ENCODE measurements around the gene FKRP.
"Not testable (repeated sequence)": the region's sequence is repeated elsewhere in the genome, so short reads cannot be mapped to it uniquely, and the experiment has no call there.

The FKRP gene

DNA sequence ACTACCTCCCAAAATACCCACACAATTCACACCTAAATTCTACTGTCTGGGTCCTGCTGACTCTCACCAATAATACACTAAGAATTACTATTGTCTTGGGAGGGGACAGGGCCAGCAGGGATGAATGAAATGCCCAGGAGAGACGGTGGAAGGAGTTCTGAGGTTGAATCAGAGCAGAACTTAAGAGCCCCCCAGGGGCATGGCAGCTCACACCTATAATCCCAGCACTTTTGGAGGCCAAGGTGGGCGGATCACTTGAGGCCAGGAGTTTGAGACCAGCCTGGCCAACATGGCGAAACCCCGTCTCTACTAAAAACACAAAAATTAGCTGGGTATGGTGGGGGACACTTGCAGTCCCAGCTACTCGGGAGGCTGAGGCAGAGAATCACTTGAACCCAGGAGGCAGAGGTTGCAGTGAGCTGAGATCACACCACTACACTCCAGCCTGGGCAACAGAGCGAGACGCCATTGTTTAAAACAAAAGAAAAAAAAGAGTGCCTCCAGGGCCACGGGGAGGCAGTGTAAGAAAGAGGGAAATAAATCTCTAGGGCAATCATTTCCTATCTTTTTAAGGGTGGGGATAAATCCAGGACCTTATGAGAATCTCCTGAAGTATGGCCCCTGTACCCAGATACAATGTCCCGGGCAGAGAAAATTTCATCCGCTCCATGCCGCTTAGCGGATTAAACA is 32.2 kb downstream of the FKRP start:
- not testable (repeated sequence) for H3K9me3 Mint-ChIP-seq; H3K4me3 Mint-ChIP-seq; DNase-seq (ENCODE audit: low spot score in 2 of 2); ATAC-seq
- H3K4me1 Mint-ChIP-seq: peaks cover 48% of the 10 kb centered on the region
- peak overlapping the region; percentile 85 for H3K27ac Mint-ChIP-seq
- peaks cover 97% of the 10 kb centered on the region for H3K36me3 Mint-ChIP-seq

DNA sequence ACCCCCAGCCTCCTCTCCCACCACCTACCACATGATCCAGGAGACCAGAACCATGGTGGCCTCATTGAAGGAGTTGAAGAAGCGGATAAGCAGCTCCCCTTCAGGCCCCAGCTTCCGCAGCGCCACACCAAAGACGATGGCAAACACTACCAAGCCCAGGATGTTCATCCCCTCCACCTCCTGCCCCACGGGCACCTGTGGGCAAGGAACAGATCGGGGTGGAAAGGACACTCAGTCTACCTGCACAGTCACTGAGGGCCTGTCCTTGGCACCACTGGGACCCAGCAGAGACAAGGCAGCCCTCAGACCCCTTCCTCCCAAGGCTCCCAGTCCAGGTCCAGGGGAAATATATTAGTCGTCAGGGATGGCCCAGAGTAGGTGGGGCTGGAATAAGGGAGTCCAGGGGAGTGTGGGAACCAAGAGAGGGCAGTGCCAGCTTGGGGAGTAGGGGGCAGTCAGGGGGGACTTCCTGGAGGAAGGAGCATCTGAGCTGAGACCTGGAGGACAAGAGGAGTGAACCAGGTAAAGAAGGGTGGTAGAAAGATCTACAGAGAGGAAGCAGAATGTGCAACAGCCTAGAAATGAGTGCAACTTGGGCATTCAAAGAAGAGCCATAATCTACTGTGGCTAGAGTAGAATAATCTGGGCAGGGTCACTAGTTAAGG is 36.6 kb downstream of the FKRP start:
- no peaks in the 10 kb centered on the region for H3K9me3 Mint-ChIP-seq
- peaks cover 70% of the 10 kb centered on the region for H3K4me1 Mint-ChIP-seq
- peak overlapping the region; percentile 100 for H3K27ac Mint-ChIP-seq
- H3K36me3 Mint-ChIP-seq: peaks cover 100% of the 10 kb centered on the region
- DNase-seq (ENCODE audit: low spot score in 2 of 2) (no peak), ATAC-seq (no peak)
- peak overlapping the region; percentile 99 for H3K4me3 Mint-ChIP-seq

DNA sequence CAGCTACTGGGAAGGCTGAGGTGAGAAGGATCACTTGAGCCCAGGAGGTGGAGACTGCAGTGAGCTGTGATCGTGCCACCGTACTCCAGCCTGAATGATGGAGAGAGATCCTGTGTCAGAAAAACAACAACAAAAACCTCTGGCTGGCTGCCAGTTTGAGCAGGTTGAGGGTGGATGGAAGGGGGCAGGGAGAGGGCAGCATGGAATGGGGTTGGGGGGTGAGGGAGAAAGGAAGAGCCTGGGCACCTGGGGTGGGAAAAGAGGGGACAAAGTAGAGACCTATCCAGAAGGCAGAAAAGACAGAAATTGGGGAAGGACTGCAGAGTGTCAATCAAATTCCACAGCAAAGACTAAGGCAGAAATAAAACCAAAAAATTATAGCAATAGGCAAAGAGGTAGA is 37.8 kb downstream of the FKRP start:
- H3K4me3 Mint-ChIP-seq: peak overlapping the region; percentile 99
- no peaks in the 10 kb centered on the region for H3K9me3 Mint-ChIP-seq
- DNase-seq (ENCODE audit: low spot score in 2 of 2): no peak
- peaks cover 100% of the 10 kb centered on the region for H3K36me3 Mint-ChIP-seq
- peak overlapping the region; percentile 100 for H3K27ac Mint-ChIP-seq
- ATAC-seq: no peak
- H3K4me1 Mint-ChIP-seq: peaks cover 63% of the 10 kb centered on the region

DNA sequence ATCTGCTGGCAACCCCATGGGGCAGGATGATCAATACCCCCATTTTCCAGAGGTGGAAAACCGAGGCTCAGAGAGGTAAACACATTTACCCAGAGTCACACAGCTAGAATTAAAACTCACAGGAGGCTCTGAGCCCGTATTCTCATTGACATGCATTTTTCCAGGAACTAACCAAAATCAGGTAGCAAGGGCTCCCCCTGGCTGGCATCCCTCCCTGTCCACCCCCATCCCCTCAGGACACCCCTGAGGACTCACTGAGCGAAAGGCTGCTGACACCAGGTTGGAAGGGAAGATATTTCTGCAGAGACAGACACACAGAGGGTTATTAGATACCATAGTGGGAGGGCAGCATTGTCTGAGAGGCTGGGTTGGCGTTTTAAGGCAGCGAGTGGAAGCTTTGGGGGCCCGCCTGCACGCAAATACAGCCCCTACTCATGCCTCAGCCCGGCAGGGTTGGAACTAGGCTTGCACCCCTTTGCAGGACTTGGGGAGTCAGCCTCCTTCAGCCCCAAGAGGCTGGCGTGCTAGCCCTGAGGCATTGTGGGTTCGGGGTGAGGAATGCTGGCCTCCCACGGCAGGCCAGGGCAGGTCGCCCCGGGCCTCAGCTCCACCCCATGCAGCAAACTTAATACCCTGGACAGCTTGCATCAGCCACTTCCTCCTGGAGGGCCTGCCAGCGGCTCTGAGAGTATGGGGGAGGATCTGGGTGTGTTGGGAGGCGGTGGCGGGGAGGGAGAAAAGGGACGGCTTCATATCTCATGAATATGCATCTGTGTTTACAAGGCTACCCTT is 38.6 kb downstream of the FKRP start:
- Mint-ChIP-seq H3K9me3 (no peaks in the 10 kb centered on the region), H3K36me3 (peaks cover 93% of the 10 kb centered on the region), H3K27ac (peak overlapping the region; percentile 100), H3K4me1 (peaks cover 63% of the 10 kb centered on the region), H3K4me3 (peak overlapping the region; percentile 99)
- ATAC-seq: peak; percentile 64
- peak; percentile 38 to 90 for DNase-seq (ENCODE audit: low spot score in 2 of 2)

DNA sequence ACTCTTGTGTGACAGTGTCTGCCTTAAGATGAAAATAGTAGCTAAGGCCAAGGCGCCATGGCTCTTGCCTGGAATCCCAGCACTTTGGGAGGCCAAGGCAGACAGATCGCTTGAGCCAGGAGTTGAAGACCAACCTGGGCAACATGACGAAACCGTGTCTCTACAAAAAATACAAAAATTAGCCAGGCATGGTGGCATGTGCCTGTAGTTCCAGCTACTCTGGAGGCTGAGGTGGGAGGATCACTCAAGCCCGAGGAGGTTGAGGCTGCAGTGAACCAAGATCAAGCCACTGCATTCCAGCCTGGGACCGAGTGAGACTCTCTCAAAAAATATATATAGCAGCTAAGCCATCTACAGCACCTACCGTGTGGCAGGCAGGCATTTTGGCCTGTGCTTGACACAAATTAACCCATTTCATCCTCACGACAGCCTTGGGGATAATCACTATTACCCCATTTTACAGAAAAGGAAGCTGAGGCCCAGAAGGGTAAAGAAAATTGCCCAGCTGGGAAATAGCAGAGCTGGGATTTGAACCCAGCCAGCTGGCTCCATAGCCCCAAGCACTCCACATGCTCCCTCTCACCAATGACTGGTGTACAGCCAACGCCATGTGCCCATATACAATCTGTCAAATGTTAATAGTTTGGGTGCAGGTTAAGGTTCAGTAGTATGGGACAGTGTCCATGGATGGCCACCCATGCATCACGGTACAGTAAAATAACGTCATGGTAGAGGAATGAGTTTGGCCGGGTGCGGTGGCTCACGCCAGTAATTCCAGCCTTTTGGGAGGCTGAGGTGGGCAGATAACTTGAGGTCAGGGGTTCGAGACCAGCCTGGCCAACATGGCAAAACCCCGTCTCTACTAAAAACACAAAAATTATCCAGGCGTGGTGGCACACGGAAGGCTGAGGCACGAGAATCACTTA is 39.5 kb downstream of the FKRP start:
- Mint-ChIP-seq H3K36me3 (peaks cover 85% of the 10 kb centered on the region), H3K9me3 (no peaks in the 10 kb centered on the region), H3K4me1 (peaks cover 63% of the 10 kb centered on the region), H3K27ac (peak overlapping the region; percentile 100), H3K4me3 (peak overlapping the region; percentile 99)
- ATAC-seq (no peak), DNase-seq (ENCODE audit: low spot score in 2 of 2) (peak in 1 of 2 donors; percentile 68)

DNA sequence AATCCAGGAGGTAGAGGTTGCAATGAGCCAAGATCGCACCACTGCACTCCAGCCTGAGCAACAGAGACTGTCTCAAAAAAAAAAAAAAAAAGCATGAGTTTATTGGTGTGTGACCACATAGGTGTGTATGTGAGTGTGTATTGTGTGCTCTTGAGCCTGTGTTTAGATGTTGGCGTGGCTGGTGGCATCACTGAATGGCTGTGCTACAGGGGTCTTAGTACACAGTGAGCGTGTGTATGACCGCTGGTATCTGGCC is 40.1 kb downstream of the FKRP start:
- DNase-seq (ENCODE audit: low spot score in 2 of 2): no peak
- Mint-ChIP-seq H3K4me3 (peak overlapping the region; percentile 99), H3K27ac (peak overlapping the region; percentile 100), H3K9me3 (no peaks in the 10 kb centered on the region), H3K4me1 (peaks cover 63% of the 10 kb centered on the region), H3K36me3 (peaks cover 79% of the 10 kb centered on the region)
- ATAC-seq: no peak

DNA sequence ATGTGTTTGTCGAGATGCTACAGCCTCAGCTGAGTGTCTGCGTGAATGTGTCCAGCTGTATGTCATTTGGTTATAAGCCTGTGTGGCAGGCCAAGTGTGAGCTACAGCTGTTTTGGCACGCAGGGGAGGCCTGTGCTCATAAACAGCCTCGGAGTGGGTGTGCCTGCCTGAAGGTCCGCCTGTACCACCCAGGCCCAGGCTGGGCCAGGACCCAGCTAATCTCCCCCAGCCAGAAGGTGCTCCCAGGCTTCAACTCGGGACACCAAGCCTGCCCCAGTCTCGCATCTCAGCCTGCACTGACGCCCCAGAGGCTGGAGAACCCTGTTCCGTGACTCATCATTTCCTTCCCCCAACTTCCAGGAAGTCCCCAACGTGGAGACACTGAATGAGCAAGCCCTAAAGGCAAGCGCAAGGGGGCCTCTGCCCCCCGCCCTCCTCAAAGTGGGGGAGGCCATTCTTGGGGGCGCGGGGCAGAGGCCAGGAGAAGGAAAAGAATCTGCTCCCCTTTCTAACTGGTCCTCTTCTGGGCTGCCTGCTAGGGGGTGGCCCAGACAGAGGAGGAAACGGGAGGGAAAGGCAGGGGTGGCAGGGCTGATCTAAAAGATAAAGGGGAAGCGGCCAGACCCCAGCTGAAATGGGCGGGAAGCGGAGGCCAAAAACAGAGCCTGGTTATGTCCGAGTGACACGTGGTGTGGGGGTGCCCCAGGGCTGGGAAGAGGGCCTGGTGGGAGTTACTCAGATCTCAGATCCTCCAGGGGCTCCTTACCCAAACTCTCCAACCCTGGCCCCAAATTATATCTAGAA is 40.6 kb downstream of the FKRP start:
- DNase-seq (ENCODE audit: low spot score in 2 of 2) (peak; percentile 66 to 94), ATAC-seq (peak; percentile 73)
- H3K36me3 Mint-ChIP-seq: peaks cover 73% of the 10 kb centered on the region
- H3K4me1 Mint-ChIP-seq: peaks cover 63% of the 10 kb centered on the region
- peak overlapping the region; percentile 99 for H3K4me3 Mint-ChIP-seq
- no peaks in the 10 kb centered on the region for H3K9me3 Mint-ChIP-seq
- H3K27ac Mint-ChIP-seq: peak overlapping the region; percentile 100

DNA sequence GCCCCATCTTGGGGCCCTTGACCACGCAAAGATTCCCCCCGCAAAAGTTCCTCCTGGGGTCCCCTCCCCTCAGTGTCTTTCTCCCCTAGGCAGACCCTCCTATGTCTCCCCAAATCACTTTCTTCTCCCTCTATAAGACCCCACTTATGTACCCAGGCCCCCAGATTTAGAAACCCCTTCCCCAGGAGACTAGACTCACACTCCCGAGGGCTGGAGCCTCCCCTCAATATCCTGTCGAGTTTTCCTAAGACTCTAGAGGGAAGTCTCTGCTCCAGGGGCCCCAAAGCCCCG is 41.1 kb downstream of the FKRP start:
- DNase-seq (ENCODE audit: low spot score in 2 of 2) (peak in 1 of 2 donors; percentile 72), ATAC-seq (no peak)
- Mint-ChIP-seq H3K4me1 (peaks cover 61% of the 10 kb centered on the region), H3K4me3 (peak overlapping the region; percentile 99), H3K36me3 (peaks cover 68% of the 10 kb centered on the region), H3K9me3 (no peaks in the 10 kb centered on the region), H3K27ac (peak overlapping the region; percentile 100)

DNA sequence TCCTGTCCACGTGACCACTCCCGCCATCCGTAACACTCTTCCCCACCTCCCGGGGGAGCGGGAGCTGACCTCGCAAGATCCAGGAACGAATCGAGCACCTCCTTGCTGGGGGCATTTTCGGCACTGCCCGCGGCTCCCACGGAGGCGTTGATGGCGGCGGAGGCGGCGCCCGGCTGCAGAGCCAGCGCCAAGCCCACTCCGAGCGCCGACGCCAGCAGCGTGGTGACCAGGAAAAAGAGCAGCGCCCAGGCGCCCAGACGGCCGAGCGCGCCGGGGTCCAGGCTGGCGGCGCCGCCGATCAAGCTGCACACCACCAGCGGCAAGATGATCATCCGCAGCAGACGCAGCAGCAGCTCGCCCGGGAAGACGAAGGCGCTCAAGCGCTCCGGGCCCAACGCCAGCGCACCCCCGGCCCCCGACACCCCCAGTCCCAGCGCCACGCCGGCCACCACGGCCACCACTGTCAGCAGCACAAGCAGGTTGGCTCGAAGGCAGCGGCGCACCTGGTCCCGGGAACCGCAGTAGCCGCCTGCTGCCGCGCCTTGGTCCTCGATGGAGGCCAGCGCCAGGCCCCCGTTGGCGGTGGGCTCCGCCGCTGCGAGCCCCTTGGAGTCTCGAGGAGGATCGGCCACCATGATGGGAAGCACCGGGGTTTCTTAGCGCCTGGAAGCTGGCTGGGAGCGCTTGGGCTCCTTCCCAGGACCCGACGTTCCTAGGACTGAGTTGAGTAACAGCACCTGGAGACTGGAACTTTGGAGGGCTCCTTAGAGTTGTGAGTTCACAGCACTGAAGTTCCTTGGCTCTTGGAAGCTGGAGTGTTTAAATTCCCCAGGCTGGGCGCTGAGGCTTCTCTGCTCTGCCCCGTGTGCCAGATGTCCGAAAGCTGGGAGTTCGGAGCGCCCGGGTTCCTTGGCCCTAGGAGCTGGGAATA is 41.7 kb downstream of the FKRP start:
- Mint-ChIP-seq H3K4me3 (peak overlapping the region; percentile 99), H3K4me1 (peaks cover 61% of the 10 kb centered on the region), H3K36me3 (peaks cover 62% of the 10 kb centered on the region), H3K9me3 (no peaks in the 10 kb centered on the region), H3K27ac (peak overlapping the region; percentile 100)
- DNase-seq (ENCODE audit: low spot score in 2 of 2): peak; percentile 36 to 72
- ATAC-seq: no peak

DNA sequence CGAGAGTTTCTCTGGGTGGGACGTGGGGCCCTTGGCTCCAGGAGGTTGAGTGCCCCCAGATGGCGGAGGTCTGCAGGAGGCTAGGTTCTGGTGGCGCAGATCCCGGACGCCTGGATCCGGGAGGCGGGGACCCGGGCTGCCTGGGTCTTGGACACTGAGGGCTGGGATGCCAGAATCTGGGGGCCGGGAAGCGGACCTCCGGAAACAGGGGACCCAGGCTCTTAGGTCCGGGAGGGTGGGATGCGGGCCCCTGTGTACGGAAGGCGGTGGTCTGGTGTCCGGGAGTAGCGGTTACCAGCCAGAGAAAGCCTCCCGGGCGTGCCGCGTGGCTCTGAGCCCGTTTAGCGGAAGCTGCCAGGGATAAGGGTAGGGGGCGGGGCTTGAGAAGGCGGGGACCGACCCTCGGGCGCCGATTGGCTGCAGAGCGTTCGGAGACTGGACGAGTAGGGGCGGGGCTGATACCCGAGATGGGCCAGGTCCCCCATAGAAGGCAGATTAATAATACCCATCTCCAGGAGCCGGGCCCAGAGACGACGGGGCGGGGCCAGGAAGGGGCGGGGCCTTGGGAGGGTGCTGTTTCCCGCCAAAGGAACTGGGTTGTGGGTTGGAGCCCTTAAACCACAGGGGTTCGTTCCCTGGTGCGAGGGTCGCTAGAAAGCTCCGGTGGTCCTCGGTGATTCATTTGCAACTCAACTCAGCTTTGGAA is 42.6 kb downstream of the FKRP start, which contains the start of gene SLC1A5:
TSS of gene SLC1A5 (minus strand) at position 333 of the 706 bp plus-strand sequence. CDS start 629 bp downstream, outside the sequence.
- peak; percentile 95 to 100 for DNase-seq (ENCODE audit: low spot score in 2 of 2)
- peak; percentile 84 for ATAC-seq
- H3K27ac Mint-ChIP-seq: peak within 1 kb of the TSS; percentile 100
- peaks cover 54% of the 10 kb centered on the region for H3K4me1 Mint-ChIP-seq
- H3K36me3 Mint-ChIP-seq: peaks cover 54% of the 10 kb centered on the region
- H3K4me3 Mint-ChIP-seq: peak within 1 kb of the TSS; percentile 99
- no peaks in the 10 kb centered on the region for H3K9me3 Mint-ChIP-seq

DNA sequence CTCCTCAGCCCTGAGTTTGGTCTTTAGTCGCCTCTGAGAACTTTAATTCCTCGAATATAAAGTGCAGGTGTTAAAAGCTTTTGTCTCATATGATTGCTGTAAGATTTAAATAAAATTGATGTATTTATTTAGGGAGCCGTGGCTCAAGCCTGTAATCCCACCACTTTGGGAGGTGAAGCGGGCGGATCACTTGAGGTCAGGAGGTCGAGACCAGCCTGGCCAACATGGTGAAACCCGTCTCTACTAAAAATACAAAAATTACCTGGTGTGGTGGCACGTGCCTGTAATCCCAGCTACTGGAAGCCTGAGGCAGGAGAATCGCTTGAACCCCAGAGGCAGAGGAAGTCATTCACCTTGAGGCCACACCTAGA is 43.1 kb downstream of the FKRP start:
- peaks cover 48% of the 10 kb centered on the region for H3K36me3 Mint-ChIP-seq
- H3K27ac Mint-ChIP-seq: peak overlapping the region; percentile 100
- DNase-seq (ENCODE audit: low spot score in 2 of 2) (no peak), ATAC-seq (no peak)
- H3K4me1 Mint-ChIP-seq: peaks cover 48% of the 10 kb centered on the region
- no peaks in the 10 kb centered on the region for H3K9me3 Mint-ChIP-seq
- peak overlapping the region; percentile 99 for H3K4me3 Mint-ChIP-seq

DNA sequence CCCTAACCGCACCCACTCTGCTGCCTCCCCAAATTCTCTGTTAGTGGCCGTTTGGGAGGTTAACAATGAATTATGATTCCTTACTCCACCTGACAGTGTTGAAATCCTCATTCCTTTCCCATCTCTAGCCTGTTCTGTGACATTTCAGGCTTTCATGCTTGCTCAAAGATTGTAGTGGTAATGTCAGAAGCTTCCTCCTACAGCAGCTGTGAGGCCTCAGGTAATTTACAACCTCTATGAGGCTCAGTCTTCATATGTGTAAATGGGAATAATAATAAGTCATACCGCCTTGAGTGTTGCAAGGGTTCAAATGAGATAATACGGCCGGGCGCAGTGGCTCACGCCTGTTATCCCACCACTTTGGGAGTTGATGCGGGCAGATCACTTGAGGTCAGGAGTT is 43.5 kb downstream of the FKRP start:
- no peaks in the 10 kb centered on the region for H3K9me3 Mint-ChIP-seq
- peak overlapping the region; percentile 99 for H3K4me3 Mint-ChIP-seq
- ATAC-seq (no peak), DNase-seq (ENCODE audit: low spot score in 2 of 2) (no peak)
- H3K36me3 Mint-ChIP-seq: peaks cover 44% of the 10 kb centered on the region
- peak overlapping the region; percentile 100 for H3K27ac Mint-ChIP-seq
- peaks cover 44% of the 10 kb centered on the region for H3K4me1 Mint-ChIP-seq

DNA sequence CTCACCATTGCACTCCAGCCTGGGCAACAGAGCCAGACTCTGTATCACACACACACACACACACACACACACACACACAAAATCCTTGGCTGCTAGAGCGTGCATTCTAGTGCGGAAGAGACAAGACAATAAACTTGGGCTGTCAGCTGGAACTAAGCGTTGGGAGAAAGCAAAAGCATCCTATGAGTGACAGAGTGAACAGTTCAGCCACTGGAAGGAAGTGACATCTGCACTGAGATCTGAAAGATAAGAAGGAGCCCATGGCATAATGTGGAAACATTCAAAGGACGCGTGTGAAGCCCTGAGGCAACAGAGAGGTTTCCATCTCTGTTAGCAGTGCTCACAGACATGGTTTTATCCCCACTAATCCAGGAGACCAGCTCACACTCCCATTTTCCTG is 46.1 kb downstream of the FKRP start:
- no peak for ATAC-seq
- Mint-ChIP-seq H3K4me3 (no peak overlapping the region), H3K9me3 (no peaks in the 10 kb centered on the region), H3K4me1 (peaks cover 21% of the 10 kb centered on the region), H3K27ac (peak overlapping the region; percentile 58), H3K36me3 (peaks cover 18% of the 10 kb centered on the region)
- DNase-seq (ENCODE audit: low spot score in 2 of 2): no peak

All from stimulated activated effector memory CD8-positive, alpha-beta T cell treated with anti-CD3 and anti-CD28 coated beads, Interleukin-12 subunit alpha, Interleukin-12 subunit beta, amount 100 ng/mL, for 72 hours (primary cell).